Smooth muscle cell (in vitro differentiated cells): Measurements from ENCODE around the gene POLR3E. TPM values are rescaled to one million over a fixed set of nuclear protein-coding genes. Genes with fewer than 3 reads are reported as not detected.

Source experiments
- DNase-seq: peaks from one replicate; lab custom pipeline; 2025; ENCODE audit not compliant: unreplicated experiment; lab: John Stamatoyannopoulos, UW
- H2AFZ ChIP-seq: fragments of 200-600 bp; sonication (generic); 2 replicates; pipeline ENCODE4 v1.6.0; 2016; ENCODE audit warnings: antibody characterized with exemption, low read depth, mild to moderate bottlenecking
- H3F3A ChIP-seq: fragments of 200-600 bp; sonication (generic); 2 replicates; pipeline ENCODE4 v1.6.0; 2017; ENCODE audit warnings: antibody characterized with exemption, low read depth
- H3K27ac ChIP-seq: fragments of 200-600 bp; sonication (generic); 2 replicates; pipeline ENCODE4 v1.5.1; 2016; ENCODE audit warnings: low read depth, mild to moderate bottlenecking
- H3K27me3 ChIP-seq: fragments of 200-600 bp; sonication (generic); 2 replicates; pipeline ENCODE4 v1.6.1; 2016; ENCODE audit warnings: low read depth, mild to moderate bottlenecking
- H3K36me3 ChIP-seq: fragments of 200-600 bp; sonication (generic); 2 replicates; pipeline ENCODE4 v1.5.1; 2016; ENCODE audit warnings: low read depth
- H3K4me1 ChIP-seq: fragments of 200-600 bp; sonication (generic); 2 replicates; pipeline ENCODE4 v1.5.1; 2016; ENCODE audit warnings: low read depth
- H3K4me2 ChIP-seq: fragments of 200-600 bp; sonication (generic); 2 replicates; pipeline ENCODE4 v1.6.0; 2016; ENCODE audit warnings: mild to moderate bottlenecking
- H3K4me3 ChIP-seq: fragments of 200-600 bp; sonication (generic); 2 replicates; pipeline ENCODE4 v1.5.1; 2016; ENCODE audit warnings: mild to moderate bottlenecking
- H3K79me2 ChIP-seq: fragments of 200-600 bp; sonication (generic); 2 replicates; pipeline ENCODE4 v1.6.0; 2016; ENCODE audit warnings: low read depth, mild to moderate bottlenecking
- H3K9ac ChIP-seq: fragments of 200-600 bp; sonication (generic); 2 replicates; pipeline ENCODE4 v1.6.0; 2016; ENCODE audit warnings: low read depth
- H3K9me3 ChIP-seq: fragments of 200-600 bp; sonication (generic); replicated peaks from 2 replicates; pipeline ENCODE4 v1.5.1; 2016; ENCODE audit warnings: low read depth
- H4K20me1 ChIP-seq: fragments of 200-600 bp; sonication (generic); 2 replicates; pipeline ENCODE4 v1.6.0; 2016; ENCODE audit warnings: low read depth
- CTCF ChIP-seq: fragments of 200-600 bp; sonication (generic); IDR thresholded peaks from 2 replicates; pipeline ENCODE4 v1.5.1; 2017; ENCODE audit warnings: borderline replicate concordance, mild to moderate bottlenecking, antibody characterized with exemption; ENCODE audit not compliant: insufficient read depth, poor library complexity, severe bottlenecking
- WGBS: methylation state at CpG from one replicate; pipeline ENCODE4 v1.1.7; 2016; ENCODE audit warnings: low lambda C conversion rate; 5-methylcytosine and 5-hydroxymethylcytosine counted together
- polyA plus RNA-seq: library from polyadenylated mRNA; unstranded; fragments of >200 nt; fragmentation: Nextera tagmentation; extraction: Ambion mirVana; gene quantifications from 2 replicates; pipeline ENCODE4 v1.2.1, GENCODE V29; 2016
- total RNA-seq: library from RNA; depleted of rRNA; stranded (reverse); fragments of >200 nt; gene quantifications from 2 replicates; pipeline ENCODE4 v1.2.3, GENCODE V29; 2014

Gene POLR3E
- total and polyA plus RNA-seq, 2 experiments from 2014 or later, result 13.9 to 31.2 TPM

GRCh38 chr16:22285080-22285479 is 12.1 kb upstream of the POLR3E start:
- no peak for TF ChIP-seq CTCF
- H2AFZ ChIP-seq, result no peak overlapping the region

GRCh38 chr16:22291020-22291419 is 6.2 kb upstream of the POLR3E start:
- Histone ChIP-seq H3K4me2 (no peak overlapping the region), H3K27me3 (no peaks in the 10 kb centered on the region), H3K36me3 (no peaks in the 10 kb centered on the region), H3F3A (no peaks in the 10 kb centered on the region), H3K79me2 (no peaks in the 10 kb centered on the region), H3K9ac (no peak overlapping the region), H3K4me1 (peaks cover 5% of the 10 kb centered on the region), H3K4me3 (no peak overlapping the region), H3K9me3 (no peaks in the 10 kb centered on the region), H2AFZ (no peak overlapping the region), H3K27ac (no peak overlapping the region), H4K20me1 (no peaks in the 10 kb centered on the region)
- DNase-seq, result no peak
- TF ChIP-seq CTCF, result no peak
- WGBS, result 96% methylated on average over 5 of the region's 5 CpGs

More at GRCh38 chr16:22285080-22285479, 12.1 kb upstream of the POLR3E start:
- H3K4me2 ChIP-seq, result peak overlapping the region; percentile 13
- no peaks in the 10 kb centered on the region for H3K4me1 ChIP-seq
- DNase-seq, result no peak
- no peak overlapping the region for H3K9ac ChIP-seq
- H3K79me2 ChIP-seq, result no peaks in the 10 kb centered on the region
- H4K20me1 ChIP-seq, result no peaks in the 10 kb centered on the region
- H3K4me3 ChIP-seq, result no peak overlapping the region
- no peaks in the 10 kb centered on the region for H3F3A ChIP-seq
- H3K27ac ChIP-seq, result peak overlapping the region; percentile 41
- H3K36me3 ChIP-seq, result no peaks in the 10 kb centered on the region
- WGBS, result 60% methylated on average over 6 of the region's 6 CpGs
- no peaks in the 10 kb centered on the region for H3K27me3 ChIP-seq
- H3K9me3 ChIP-seq, result no peaks in the 10 kb centered on the region

- Histone ChIP-seq H3K9ac (no peak overlapping the region), H3K27me3 (no peaks in the 10 kb centered on the region), H3K9me3 (no peaks in the 10 kb centered on the region), H3K36me3 (no peaks in the 10 kb centered on the region), H3K79me2 (no peaks in the 10 kb centered on the region), H3F3A (no peaks in the 10 kb centered on the region), H3K4me1 (peaks cover 5% of the 10 kb centered on the region), H3K4me3 (no peak overlapping the region), H4K20me1 (no peaks in the 10 kb centered on the region), H2AFZ (no peak overlapping the region), H3K4me2 (no peak overlapping the region), H3K27ac (peak overlapping the region; percentile 35)
- TF ChIP-seq CTCF, result no peak
- DNase-seq, result no peak
- 48% methylated on average over 4 of the region's 4 CpGs for WGBS
These were observed 5.3 kb upstream of the POLR3E start for GRCh38 chr16:22291860-22292318.

GRCh38 chr16:22292320-22292719 is 4.9 kb upstream of the POLR3E start:
- peaks cover 5% of the 10 kb centered on the region for H3K4me1 ChIP-seq
- H3K4me3 ChIP-seq, result no peak overlapping the region
- no peaks in the 10 kb centered on the region for H3K27me3 ChIP-seq

More at GRCh38 chr16:22292320-22292719, 4.9 kb upstream of the POLR3E start:
- H3K36me3 ChIP-seq, result no peaks in the 10 kb centered on the region
- H4K20me1 ChIP-seq, result no peaks in the 10 kb centered on the region
- no peaks in the 10 kb centered on the region for H3K9me3 ChIP-seq
- no peaks in the 10 kb centered on the region for H3K79me2 ChIP-seq
- no peak overlapping the region for H3K9ac ChIP-seq
- no peak for DNase-seq
- TF ChIP-seq CTCF, result no peak
- no peak overlapping the region for H3K4me2 ChIP-seq
- no peaks in the 10 kb centered on the region for H3F3A ChIP-seq
- peak overlapping the region; percentile 35 for H3K27ac ChIP-seq
- no peak overlapping the region for H2AFZ ChIP-seq
